H7 (cell line): ENCODE results near the gene CMTM4. TPM values are rescaled to one million over a fixed set of nuclear protein-coding genes. Genes with fewer than 3 reads are reported as not detected.

ENCODE experiments used
- DNase-seq: peaks from one replicate; pipeline ENCODE4 v3.0.0; 2012
- H3K27me3 ChIP-seq: 2 replicates; pipeline ENCODE4 v1.6.0; 2011; ENCODE audit warnings: mild to moderate bottlenecking, low read length; ENCODE audit not compliant: control insufficient read depth, insufficient read depth
- H3K36me3 ChIP-seq: replicated peaks from 2 replicates; pipeline ENCODE4 v1.5.1; 2011; ENCODE audit warnings: low read length; ENCODE audit not compliant: control insufficient read depth, insufficient read depth
- H3K4me3 ChIP-seq: 2 replicates; pipeline ENCODE4 v1.5.1; 2011; ENCODE audit warnings: low read depth, mild to moderate bottlenecking, control low read depth, low read length, moderate library complexity; ENCODE audit not compliant: insufficient read depth
- total RNA-seq: library from RNA; depleted of rRNA; stranded (reverse); fragments of >200 nt; shearing (Covaris generic); gene quantifications from 2 replicates; pipeline ENCODE4 v1.2.3, GENCODE V29; 2014

The CMTM4 gene
- total RNA-seq, 1 experiment from 2014 or later: 23.2 TPM

DNA sequence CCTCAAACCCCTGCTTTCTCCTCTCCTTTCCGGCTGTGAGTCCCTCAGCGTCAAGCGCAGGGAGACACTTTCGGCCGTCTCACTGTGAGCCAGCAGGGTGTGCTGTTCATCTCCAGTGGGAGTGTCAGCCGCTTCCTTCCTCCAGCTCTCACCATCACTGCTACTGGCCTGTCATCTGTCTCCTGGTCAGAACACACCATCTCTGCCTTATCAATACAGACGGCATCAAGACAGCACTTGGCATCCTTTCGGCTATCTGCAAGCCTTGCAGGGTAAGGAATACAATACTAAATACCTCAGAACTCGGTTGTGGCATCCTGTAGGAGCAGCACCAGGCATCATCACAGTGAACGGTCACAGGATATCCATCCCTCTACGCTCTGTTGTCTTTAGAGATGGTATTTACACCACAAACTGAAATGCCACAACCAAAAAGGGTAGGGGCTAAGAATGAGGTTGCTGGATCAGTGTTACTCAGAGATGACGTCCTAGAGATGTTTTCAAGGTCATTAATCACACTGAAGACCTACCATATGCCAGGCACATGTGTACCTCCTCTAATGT, 20.7 kb upstream of the CMTM4 start:
- DNase-seq: peak; percentile 72

DNA sequence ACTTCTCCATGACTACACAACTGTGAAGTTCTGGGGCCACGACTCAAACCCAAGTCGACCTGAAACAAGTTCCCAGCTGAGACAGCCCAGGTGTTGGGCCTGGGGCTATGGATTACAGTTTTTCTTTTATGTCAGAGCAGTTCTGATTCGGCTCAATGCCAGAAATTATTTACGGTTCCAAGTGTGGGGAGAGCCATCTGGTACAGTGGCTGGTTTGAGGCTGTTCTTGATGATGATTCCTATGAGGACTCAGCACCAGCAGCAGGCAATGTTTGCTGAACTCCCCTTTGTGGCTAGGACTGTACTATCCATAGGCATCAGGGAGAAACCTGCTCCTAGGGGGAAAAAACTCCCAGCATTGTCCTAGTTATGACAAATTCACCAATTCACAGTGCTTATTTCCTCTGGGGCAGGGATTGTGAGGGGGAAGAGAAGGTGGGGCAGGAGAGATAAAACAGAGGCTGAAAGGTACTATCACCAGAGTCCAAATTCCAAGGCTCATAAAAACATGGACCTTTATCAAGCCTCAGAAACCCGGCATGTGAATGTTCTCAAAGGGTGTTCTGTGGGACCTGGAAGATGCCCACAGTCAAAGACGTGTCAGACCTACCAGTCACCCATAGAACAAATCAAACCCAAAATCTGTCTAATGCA, 18.2 kb upstream of the CMTM4 start:
- H3K4me3 ChIP-seq: no peak overlapping the region
- H3K27me3 ChIP-seq: no peaks in the 10 kb centered on the region

More for the DNA sequence above, 20.7 kb upstream of the CMTM4 start:
- Histone ChIP-seq H3K36me3 (peaks cover 4% of the 10 kb centered on the region), H3K4me3 (no peak overlapping the region), H3K27me3 (no peaks in the 10 kb centered on the region)

GRCh38 chr16:66714062-66714461, 17.5 kb upstream of the CMTM4 start:
- no peak for DNase-seq
- Histone ChIP-seq H3K36me3 (peaks cover 2% of the 10 kb centered on the region; the same call in 1 of the 2 replicates), H3K4me3 (no peak overlapping the region), H3K27me3 (no peaks in the 10 kb centered on the region)

More for the DNA sequence above, 18.2 kb upstream of the CMTM4 start:
- peaks cover 2% of the 10 kb centered on the region; the same call in 1 of the 2 replicates for H3K36me3 ChIP-seq
- no peak for DNase-seq

- no peak for DNase-seq
- H3K27me3 ChIP-seq: no peaks in the 10 kb centered on the region
- no peaks in the 10 kb centered on the region for H3K36me3 ChIP-seq
- H3K4me3 ChIP-seq: no peak overlapping the region
These were observed 16.5 kb upstream of the CMTM4 start for GRCh38 chr16:66713076-66713475.

- DNase-seq: no peak
- Histone ChIP-seq H3K4me3 (no peak overlapping the region), H3K36me3 (no peaks in the 10 kb centered on the region), H3K27me3 (no peaks in the 10 kb centered on the region)
These were observed 16.0 kb upstream of the CMTM4 start for GRCh38 chr16:66712512-66712911.

DNA sequence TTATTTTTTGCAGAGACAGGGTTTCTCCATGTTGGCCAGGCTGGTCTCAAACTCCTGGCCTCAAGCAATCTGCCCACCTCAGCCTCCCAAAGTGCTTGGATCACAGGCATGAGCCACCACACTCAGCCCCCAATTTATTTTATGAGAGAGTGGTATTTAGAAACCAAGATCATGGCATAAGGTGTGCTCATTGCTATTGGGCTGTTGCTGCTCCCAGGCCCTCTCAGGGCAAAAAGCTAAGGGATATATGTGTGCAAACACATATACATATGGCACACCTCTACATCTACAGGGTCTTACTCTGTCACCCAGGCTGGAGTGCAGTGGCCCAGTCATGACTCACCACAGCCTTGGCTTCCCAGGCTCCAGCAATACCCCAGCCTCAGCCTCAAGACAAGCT, 15.0 kb upstream of the CMTM4 start:
- H3K4me3 ChIP-seq: no peak overlapping the region
- no peaks in the 10 kb centered on the region for H3K36me3 ChIP-seq
- H3K27me3 ChIP-seq: no peaks in the 10 kb centered on the region
- no peak for DNase-seq

DNA sequence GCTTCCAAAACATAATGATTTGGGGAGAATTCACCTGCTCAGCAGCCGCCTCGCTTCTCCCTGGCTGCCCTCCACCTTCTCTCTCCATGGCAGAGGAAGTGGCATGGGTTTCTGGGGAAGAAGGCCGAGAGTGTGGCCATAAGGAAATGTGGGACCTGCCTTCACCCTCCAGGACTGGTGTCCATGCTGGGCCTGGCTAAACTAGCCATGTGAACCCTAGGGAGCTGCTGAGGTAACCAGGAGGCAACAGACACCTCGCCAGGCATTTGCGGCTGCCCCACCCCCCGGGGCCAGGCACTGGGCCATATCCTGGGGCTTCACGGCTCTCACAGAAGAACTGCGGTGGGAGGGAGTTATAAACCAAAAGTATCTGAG, 9.9 kb upstream of the CMTM4 start:
- no peak overlapping the region for H3K4me3 ChIP-seq

DNA sequence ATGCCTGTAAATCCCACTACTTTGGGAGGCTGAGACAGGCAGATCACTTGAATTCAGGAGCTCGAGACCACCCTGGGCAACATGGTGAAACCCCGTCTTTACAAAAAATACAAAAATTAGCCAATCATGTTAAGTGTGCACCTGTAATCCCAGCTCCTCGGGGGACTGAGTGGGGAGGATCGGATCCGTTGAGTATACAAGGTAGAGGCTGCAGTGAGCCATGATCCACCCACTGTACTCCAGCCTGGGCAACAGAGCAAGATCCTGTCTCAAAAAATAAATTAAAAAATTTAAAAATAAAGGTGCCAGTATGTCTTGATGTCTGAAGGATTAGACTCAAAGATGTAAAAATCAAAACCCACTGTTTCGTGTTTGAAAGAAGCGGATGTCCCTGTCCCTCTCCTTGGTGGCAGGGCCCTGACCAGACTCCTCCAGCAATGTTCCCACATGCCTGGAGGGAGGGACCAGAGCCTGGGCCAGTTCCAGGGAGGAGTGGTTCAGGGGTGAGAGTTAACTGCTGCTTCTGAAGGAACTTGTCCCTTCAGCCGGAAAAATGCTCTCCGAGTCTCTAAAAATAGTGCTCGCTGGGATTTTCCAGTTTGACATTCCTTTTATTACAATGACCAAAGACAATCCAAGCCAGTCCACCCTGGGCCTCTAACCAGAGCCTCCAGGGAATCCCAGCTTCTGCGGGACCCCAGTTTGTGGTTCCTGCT, 9.4 kb upstream of the CMTM4 start:
- Histone ChIP-seq H3K4me3 (no peak overlapping the region), H3K36me3 (no peaks in the 10 kb centered on the region), H3K27me3 (no peaks in the 10 kb centered on the region)
- DNase-seq: no peak

More for the DNA sequence above, 9.9 kb upstream of the CMTM4 start:
- Histone ChIP-seq H3K36me3 (no peaks in the 10 kb centered on the region), H3K27me3 (no peaks in the 10 kb centered on the region)
- DNase-seq: no peak

DNA sequence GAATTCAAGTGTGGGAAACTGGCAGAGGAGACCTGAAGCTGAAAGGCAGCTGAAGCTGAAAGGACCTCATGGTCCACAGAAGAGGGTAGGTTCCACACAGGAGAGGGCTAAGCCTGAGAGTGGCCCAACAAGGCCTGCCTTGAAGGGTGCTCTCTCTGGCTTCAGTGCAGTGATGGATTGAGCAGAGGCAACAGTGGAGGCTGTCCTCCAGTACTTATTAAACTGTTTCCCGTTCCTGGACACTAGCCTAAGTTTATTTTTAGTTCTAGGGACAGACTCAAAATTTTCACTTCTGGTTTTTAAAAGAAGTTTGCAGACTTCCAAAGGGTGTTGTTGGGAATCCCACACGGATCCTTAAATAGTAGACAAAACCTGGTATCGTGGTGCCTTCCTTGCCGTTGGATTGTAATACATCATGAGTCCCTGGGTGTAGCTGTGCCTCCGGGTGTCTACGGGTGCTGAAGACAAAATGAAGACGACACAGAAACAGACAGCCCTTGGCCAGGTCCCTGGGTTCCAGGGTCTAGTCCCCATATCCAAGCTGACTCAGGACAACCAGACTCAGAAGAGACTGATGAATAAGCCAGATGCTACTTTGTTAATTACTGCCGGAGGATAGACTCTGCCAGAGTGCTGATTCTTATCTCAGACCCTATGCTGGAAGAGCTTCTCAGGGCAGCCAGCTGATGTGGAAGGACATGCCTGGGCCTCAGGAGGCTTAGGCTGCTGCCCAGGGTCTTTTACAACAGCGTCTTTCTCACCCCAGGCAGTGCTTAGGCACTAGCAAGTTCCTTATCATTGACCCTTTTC, 7.1 kb upstream of the CMTM4 start:
- DNase-seq: no peak
- H3K27me3 ChIP-seq: no peaks in the 10 kb centered on the region
- no peaks in the 10 kb centered on the region for H3K36me3 ChIP-seq
- no peak overlapping the region for H3K4me3 ChIP-seq

GRCh38 chr16:66701516-66701915, 5.0 kb upstream of the CMTM4 start:
- Histone ChIP-seq H3K27me3 (no peaks in the 10 kb centered on the region; the same call in 1 of the 2 replicates), H3K36me3 (no peaks in the 10 kb centered on the region)
- no peak for DNase-seq

GRCh38 chr16:66701026-66701425, 4.5 kb upstream of the CMTM4 start:
- Histone ChIP-seq H3K27me3 (peaks cover under 1% of the 10 kb centered on the region; the same call in 1 of the 2 replicates), H3K36me3 (no peaks in the 10 kb centered on the region), H3K4me3 (no peak overlapping the region)
- DNase-seq: no peak

More at GRCh38 chr16:66701516-66701915, 5.0 kb upstream of the CMTM4 start:
- H3K4me3 ChIP-seq: no peak overlapping the region

GRCh38 chr16:66699898-66700297, 3.4 kb upstream of the CMTM4 start:
- DNase-seq: no peak

GRCh38 chr16:66698046-66698445, 1.5 kb upstream of the CMTM4 start:
- peaks cover 8% of the 10 kb centered on the region; the same call in 1 of the 2 replicates for H3K27me3 ChIP-seq
- no peak for DNase-seq
- H3K4me3 ChIP-seq: no peak overlapping the region
- H3K36me3 ChIP-seq: no peaks in the 10 kb centered on the region

More at GRCh38 chr16:66699898-66700297, 3.4 kb upstream of the CMTM4 start:
- H3K36me3 ChIP-seq: no peaks in the 10 kb centered on the region
- H3K27me3 ChIP-seq: peaks cover 8% of the 10 kb centered on the region; the same call in 1 of the 2 replicates
- H3K4me3 ChIP-seq: no peak overlapping the region

DNA sequence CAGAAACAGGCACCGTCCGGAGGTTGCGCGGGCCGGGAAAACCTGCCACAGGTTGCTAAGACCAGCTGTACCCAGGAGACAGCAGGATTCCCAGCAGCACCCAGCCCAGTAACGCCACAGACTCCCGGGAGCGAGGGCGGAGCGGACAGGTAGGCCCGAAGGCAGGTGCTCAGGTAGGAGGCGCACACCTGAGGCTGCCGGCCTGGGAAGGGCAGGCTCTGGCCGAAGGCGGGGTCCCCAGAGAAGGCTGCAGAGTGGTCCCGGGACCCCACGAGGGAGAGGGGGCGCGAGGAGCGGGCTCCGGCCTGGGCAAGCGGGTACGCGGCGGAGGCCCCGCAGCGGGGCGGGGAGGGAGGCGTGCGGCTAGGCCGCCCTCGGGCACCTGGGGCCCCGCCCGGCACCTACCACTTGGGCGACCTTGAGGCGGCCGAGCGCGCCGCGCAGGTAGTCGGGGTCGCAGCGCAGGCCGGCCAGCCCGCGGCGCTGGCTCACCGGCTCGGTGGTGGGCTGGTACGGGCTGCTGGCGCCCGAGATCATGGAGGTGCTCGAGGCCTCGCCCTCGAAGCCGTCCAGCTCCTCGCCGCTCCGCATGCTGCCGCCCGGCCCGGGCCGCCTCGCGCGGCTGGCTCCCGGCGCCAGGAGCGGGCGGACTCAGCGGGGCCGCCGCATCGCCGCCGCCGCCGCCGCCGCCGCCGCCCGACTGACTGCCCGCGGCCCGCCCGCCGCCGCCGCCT, 441 bp downstream of the CMTM4 start:
- no peaks in the 10 kb centered on the region for H3K36me3 ChIP-seq
- peak overlapping the region; percentile 64 for H3K4me3 ChIP-seq
- peaks cover 8% of the 10 kb centered on the region; the same call in 1 of the 2 replicates for H3K27me3 ChIP-seq
- peak; percentile 87 for DNase-seq
